ENCODE measurements around the gene ABCC1. TPM values are rescaled to one million over a fixed set of nuclear protein-coding genes. Genes with fewer than 3 reads are reported as not detected.
"Not testable (repeated sequence)": the region's sequence is repeated elsewhere in the genome, so short reads cannot be mapped to it uniquely, and the experiment has no call there.

ABCC1 gene
- total RNA-seq, 2 experiments from 2014 or later = 42.9 to 44.8 TPM

- H3K27me3 ChIP-seq (ENCODE audit: control insufficient read depth in 1 of 2, insufficient read depth in 2 of 2, low read length in 2 of 2) = peaks cover 0 to 2% of the 10 kb centered on the region in 2 experiments
- Mint-ChIP-seq H3K4me3 (no peak overlapping the region), H3K27ac (no peak overlapping the region), H3K9me3 (no peaks in the 10 kb centered on the region), H3K27me3 (no peaks in the 10 kb centered on the region), H3K4me1 (ENCODE audit: low read depth) (no peaks in the 10 kb centered on the region), H3K36me3 (ENCODE audit: low read depth) (no peaks in the 10 kb centered on the region)
- H3K9me3 ChIP-seq (ENCODE audit: control insufficient read depth in 1 of 2, insufficient read depth in 1 of 2, low read length in 2 of 2) = peaks cover 0 to 4% of the 10 kb centered on the region in 2 experiments
- ChIA-PET CTCF (no interaction called here), POLR2A (no interaction called here)
- H3K4me1 ChIP-seq (ENCODE audit: insufficient read depth, low read length) = no peaks in the 10 kb centered on the region
- no peak overlapping the region for H3K27ac ChIP-seq (ENCODE audit: low read depth in 1 of 2, low read length in 2 of 2)
- no peak overlapping the region for H3K4me3 ChIP-seq (ENCODE audit: low read length)
- no peak for TF ChIP-seq CTCF (IDR thresholded peaks at IDR 0.05)
- DNase-seq = no peak
- intact Hi-C loops (cut with DNase I, micrococcal nuclease) = no loop called here
- no peak for ATAC-seq (ENCODE audit: poor library complexity)
- H3K36me3 ChIP-seq (ENCODE audit: insufficient read depth, low read length) = no peaks in the 10 kb centered on the region
These were observed 226.9 kb downstream of the ABCC1 start for GRCh38 chr16:16176328-16176727.

GRCh38 chr16:16178455-16179162 lies 229.2 kb downstream of the ABCC1 start:
- no peak for TF ChIP-seq CTCF (IDR thresholded peaks at IDR 0.05)
- CTCF ChIA-PET = no interaction called here
- Mint-ChIP-seq H3K27ac (no peak overlapping the region), H3K27me3 (no peaks in the 10 kb centered on the region), H3K4me1 (ENCODE audit: low read depth) (no peaks in the 10 kb centered on the region), H3K36me3 (ENCODE audit: low read depth) (no peaks in the 10 kb centered on the region), H3K9me3 (no peaks in the 10 kb centered on the region), H3K4me3 (no peak overlapping the region)
- Histone ChIP-seq H3K4me3 (ENCODE audit: low read length) (no peak overlapping the region), H3K36me3 (ENCODE audit: insufficient read depth, low read length) (no peaks in the 10 kb centered on the region), H3K9me3 (ENCODE audit: control insufficient read depth in 1 of 2, insufficient read depth in 1 of 2, low read length in 2 of 2) (peaks cover 0 to 4% of the 10 kb centered on the region in 2 experiments), H3K27me3 (ENCODE audit: control insufficient read depth in 1 of 2, insufficient read depth in 2 of 2, low read length in 2 of 2) (peaks cover 0 to 2% of the 10 kb centered on the region in 2 experiments), H3K27ac (ENCODE audit: low read depth in 1 of 2, low read length in 2 of 2) (no peak overlapping the region), H3K4me1 (ENCODE audit: insufficient read depth, low read length) (no peaks in the 10 kb centered on the region)
- ATAC-seq (ENCODE audit: poor library complexity) (no peak), DNase-seq (no peak)
- intact Hi-C loops (cut with DNase I, micrococcal nuclease) = no loop called here
- POLR2A ChIA-PET = no interaction called here

GRCh38 chr16:16181748-16182147 lies 232.3 kb downstream of the ABCC1 start:
- H3K9me3 ChIP-seq (ENCODE audit: control insufficient read depth in 1 of 2, insufficient read depth in 1 of 2, low read length in 2 of 2); POLR2A ChIA-PET; H3K9me3 Mint-ChIP-seq; H3K36me3 Mint-ChIP-seq (ENCODE audit: low read depth); H3K4me1 Mint-ChIP-seq (ENCODE audit: low read depth); H3K4me1 ChIP-seq (ENCODE audit: insufficient read depth, low read length); H3K27me3 ChIP-seq (ENCODE audit: control insufficient read depth in 1 of 2, insufficient read depth in 2 of 2, low read length in 2 of 2); H3K27ac Mint-ChIP-seq; ATAC-seq (ENCODE audit: poor library complexity); intact Hi-C loops (cut with DNase I, micrococcal nuclease); H3K4me3 ChIP-seq (ENCODE audit: low read length); H3K27me3 Mint-ChIP-seq; DNase-seq; CTCF ChIA-PET; H3K4me3 Mint-ChIP-seq; H3K27ac ChIP-seq (ENCODE audit: low read depth in 1 of 2, low read length in 2 of 2); H3K36me3 ChIP-seq (ENCODE audit: insufficient read depth, low read length): not testable (repeated sequence)

- Mint-ChIP-seq H3K27ac (no peak overlapping the region), H3K27me3 (no peaks in the 10 kb centered on the region), H3K9me3 (no peaks in the 10 kb centered on the region), H3K4me3 (no peak overlapping the region), H3K4me1 (ENCODE audit: low read depth) (no peaks in the 10 kb centered on the region), H3K36me3 (ENCODE audit: low read depth) (no peaks in the 10 kb centered on the region)
- intact Hi-C loops (cut with DNase I, micrococcal nuclease) = no loop called here
- ATAC-seq (ENCODE audit: poor library complexity) (no peak), DNase-seq (no peak)
- Histone ChIP-seq H3K9me3 (ENCODE audit: control insufficient read depth in 1 of 2, insufficient read depth in 1 of 2, low read length in 2 of 2) (peaks cover 0 to 4% of the 10 kb centered on the region in 2 experiments), H3K4me1 (ENCODE audit: insufficient read depth, low read length) (no peaks in the 10 kb centered on the region), H3K4me3 (ENCODE audit: low read length) (no peak overlapping the region), H3K27ac (ENCODE audit: low read depth in 1 of 2, low read length in 2 of 2) (no peak overlapping the region), H3K27me3 (ENCODE audit: control insufficient read depth in 1 of 2, insufficient read depth in 2 of 2, low read length in 2 of 2) (peaks cover 0 to 2% of the 10 kb centered on the region in 2 experiments), H3K36me3 (ENCODE audit: insufficient read depth, low read length) (no peaks in the 10 kb centered on the region)
- CTCF ChIA-PET = no interaction called here
- POLR2A ChIA-PET = no interaction called here
- TF ChIP-seq CTCF (IDR thresholded peaks at IDR 0.05) = no peak
These were observed 233.5 kb downstream of the ABCC1 start for GRCh38 chr16:16182918-16183317.

Data from CD4-positive, alpha-beta T cell (primary cell).